ENCODE results near the gene SPRR2E.
"Not testable (repeated sequence)": the region's sequence is repeated elsewhere in the genome, so short reads cannot be mapped to it uniquely, and the experiment has no call there.

SPRR2E gene

GRCh38 chr1:153094426-153094825, at the start of gene SPRR2E:
SPRR2E (minus strand) TSS chr1:153094526; CDS start chr1:153093751, 775 bp downstream.
- DNase-seq = no peak

DNA sequence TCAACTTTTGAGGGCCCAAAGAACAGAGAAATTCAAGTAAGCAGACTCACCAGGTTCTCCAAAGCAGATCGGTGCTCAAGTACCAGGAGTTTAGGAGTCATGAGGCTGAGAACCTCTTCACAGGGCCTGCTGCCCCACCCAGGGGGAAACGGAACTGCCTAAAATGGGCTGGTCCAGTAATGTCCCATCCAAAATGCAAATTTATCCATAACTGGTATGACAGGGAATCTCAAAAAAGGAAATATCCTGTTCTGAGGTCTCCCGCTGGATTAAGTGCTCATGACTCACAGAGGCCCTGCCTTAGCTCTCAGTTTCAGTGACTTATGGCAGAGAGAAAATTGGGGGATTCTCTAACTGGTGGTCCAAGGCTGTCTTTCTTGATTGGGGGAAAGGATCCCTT, 47.1 kb upstream of the SPRR2E start:
- DNase-seq = no peak

DNA sequence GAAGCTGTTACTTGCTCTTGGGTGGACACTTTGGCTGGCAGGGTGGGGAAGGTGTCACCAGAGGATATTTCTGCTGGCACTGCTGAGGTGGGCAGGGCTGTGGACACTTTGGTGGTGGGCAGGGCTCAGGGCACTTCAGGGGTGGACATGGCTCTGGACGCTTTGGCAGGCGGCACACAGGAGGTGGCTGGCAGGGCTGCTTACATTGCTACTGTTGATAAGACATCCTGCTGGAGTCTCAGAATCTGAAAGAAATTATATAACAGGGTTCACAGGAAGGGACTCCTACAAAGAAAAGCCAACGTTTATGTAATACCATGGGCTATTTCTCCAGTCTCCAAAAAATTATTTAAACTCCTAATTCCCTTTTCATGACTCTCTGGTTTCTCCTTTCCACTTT, 46.2 kb upstream of the SPRR2E start:
- DNase-seq = no peak

DNA sequence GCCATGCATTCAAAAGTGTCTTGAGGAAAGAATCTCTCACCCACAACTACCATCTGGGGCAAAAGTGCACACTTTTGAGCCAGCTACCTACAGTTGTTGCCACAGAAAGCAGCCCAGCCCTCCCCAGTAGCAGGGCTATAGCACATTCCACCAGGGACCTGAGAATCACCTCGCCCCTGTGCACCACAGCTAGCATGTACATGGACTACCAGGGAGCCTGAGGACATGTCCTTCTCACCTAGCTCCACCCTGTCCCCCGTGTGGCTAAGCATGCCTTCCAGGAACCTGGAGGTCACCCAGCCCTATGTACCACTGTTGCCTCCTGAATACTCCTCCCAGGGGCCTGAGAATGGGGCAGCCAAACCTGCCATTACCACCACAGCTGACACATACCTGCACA, 39.4 kb upstream of the SPRR2E start:
- DNase-seq = no peak

DNA sequence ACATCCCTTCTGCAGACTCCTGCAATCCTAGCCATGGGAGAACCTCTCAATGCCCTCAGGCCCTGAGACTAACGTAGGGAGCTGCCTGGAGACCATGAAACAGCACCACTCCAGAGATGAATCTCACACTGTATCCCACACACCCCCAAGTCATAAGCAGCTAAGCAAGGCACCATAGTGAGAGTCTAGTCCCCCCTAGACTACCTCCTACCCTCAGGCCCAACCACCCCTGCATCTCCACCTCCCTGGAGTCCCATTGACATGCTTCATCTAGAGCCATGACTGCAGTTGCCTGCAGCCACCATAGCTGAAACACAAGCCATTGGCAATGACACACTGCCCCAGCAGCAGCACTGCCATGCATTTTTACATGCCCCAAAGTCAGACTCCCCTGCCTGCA, 38.9 kb upstream of the SPRR2E start:
- no peak for DNase-seq

DNA sequence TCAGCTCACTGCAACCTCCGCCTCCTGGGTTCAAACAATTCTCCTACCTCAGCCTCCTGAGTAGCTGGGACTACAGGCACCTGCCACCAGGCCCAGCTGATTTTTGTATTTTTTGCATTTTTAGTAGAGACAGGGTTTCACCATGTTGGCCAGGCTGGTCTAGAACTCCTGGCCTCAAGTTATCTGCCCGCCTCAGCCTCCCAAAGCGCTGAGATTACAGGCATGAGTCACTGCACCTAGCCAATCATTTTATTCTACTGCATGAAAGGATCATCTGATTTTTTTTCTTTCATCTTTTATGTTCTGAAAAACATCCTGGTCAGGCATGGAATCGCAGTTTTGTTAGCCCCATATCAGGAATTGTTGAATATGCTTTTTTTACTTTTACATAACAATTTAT, 34.4 kb upstream of the SPRR2E start:
- DNase-seq = not testable (repeated sequence)

GRCh38 chr1:153127296-153127695, 33.0 kb upstream of the SPRR2E start:
- DNase-seq = no peak

DNA sequence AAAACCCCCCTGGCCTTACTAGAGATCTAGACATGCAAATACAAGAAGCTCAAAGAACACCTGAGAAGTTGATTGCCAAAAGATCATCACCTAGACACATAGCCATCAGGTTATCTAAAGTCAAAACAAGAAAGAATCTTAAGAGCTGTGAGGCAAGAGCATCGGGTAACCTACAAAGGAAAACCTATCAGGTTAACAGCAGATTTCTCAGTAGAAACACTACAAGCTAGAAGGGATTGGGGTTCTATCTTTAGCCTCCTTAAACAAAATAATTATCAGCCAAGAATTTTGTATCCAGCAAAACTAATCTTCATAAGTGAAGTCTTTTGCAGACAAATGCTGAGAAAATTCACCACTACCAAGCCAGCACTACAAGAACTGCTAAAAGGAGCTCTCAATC, 31.2 kb upstream of the SPRR2E start:
- no peak for DNase-seq

- not testable (repeated sequence) for DNase-seq
Measured at GRCh38 chr1:153123793-153124192, 29.5 kb upstream of the SPRR2E start.

- DNase-seq = no peak
Measured at GRCh38 chr1:153122831-153123421, 28.6 kb upstream of the SPRR2E start.

DNA sequence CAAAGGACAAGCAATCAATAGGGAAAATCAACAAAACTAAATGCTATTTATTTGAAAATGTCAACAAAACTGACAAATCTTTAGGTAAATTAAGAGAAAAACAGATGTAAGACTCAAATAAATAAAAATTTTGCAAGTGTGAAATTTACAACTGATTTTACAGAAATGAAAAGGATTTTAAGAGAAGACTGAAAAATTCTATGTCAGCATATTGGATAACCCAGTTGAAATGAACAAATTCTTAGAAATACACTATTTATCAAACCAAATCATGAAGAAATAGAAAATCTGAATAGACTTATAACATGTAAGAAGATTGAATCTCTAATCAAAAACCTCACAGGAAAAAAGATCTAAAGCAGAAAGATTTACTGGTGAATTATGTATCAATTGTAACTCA, 26.6 kb upstream of the SPRR2E start:
- DNase-seq = no peak

DNA sequence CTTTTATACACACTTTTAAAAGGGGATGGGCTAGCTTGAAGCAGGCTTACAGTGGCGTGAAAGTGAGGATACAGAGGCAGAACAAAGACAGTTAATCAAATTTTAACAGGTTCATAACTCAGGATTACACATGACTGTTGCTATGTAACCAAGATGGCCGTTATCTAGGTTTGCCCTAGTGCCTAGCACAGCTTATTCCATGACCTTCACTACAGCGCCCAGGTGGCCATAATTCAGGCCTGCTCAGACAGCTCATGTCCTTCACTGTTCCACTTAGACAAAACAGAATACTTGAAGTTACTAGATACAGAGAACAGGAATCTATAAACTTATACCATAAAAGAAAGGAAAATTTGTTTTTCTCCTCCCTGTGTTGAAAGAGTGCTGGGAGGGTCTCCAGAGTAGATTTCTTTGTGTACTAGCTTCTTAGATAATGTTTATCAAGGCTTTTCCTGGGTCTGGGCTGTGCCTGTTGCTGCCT, 25.2 kb upstream of the SPRR2E start:
- DNase-seq = no peak

DNA sequence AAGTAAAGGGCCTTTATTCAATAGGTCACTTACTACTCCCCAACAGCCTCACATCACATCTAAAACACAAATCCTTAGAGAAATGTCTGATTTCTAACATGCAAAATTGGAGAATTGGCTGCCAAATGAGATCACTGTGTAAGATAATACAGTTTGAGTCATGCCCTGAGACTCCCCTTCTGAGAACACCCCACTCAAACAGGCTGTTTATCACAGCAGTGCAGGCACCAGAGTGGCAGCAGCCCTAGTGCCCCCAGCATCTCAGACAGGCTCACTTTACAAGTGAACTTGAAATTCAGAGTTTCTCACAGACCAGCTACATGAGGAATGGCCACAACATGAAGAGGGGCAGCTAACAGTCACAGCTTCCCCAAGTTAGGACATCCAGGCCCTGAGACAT, 20.9 kb upstream of the SPRR2E start:
- not testable (repeated sequence) for DNase-seq

GRCh38 chr1:153113416-153113815, 19.1 kb upstream of the SPRR2E start, which contains the start of gene SPRR2F:
SPRR2F (minus strand) TSS chr1:153113516; CDS start chr1:153112733, 783 bp downstream.
- no peak for DNase-seq

GRCh38 chr1:153112454-153112853, 18.1 kb upstream of the SPRR2E start:
- DNase-seq = not testable (repeated sequence)

DNA sequence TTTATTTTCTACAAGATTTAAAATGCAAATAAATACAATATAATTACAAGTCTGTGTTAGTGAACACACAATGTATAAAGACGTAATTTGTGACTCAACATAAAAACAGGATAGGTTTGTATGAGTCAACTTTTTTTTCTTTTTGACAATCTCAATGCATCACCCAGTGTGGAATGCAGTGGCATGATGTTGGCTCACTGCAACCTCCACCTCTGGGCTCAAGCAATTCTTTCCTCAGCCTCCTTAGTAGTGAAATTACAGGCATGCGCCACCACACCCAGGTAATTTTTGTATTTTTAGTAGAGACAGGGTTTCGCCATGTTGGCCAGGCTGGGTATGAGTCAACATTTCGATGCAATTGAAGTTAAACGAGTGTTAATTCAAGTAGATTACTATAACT, 5.9 kb upstream of the SPRR2E start:
- DNase-seq = no peak

DNA sequence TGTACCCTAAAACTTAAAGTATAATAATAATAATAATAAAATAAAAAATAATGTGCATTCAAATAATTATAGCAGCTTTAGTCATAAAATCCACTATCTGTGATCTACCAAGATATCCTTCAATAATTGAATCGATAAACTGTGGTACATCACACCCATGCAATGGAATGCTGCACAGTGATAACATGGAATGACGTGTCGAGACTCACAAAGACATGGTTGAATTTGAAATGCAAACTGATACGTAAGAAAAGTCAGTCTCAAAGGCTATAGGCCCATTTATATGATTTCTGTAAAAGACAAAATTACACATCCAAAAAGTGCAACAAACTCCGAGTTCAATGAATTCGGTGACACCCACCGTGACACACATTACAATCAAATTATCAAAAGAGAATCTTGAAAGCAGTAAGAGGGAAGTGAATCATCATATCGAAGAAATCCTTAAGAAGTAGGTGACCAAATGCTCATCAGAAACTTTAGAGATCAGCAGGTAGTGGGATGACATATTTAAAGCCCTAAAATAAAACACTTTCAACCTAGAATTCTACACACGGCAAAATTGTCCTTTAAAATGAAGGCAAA, 5.2 kb upstream of the SPRR2E start:
- no peak for DNase-seq

DNA sequence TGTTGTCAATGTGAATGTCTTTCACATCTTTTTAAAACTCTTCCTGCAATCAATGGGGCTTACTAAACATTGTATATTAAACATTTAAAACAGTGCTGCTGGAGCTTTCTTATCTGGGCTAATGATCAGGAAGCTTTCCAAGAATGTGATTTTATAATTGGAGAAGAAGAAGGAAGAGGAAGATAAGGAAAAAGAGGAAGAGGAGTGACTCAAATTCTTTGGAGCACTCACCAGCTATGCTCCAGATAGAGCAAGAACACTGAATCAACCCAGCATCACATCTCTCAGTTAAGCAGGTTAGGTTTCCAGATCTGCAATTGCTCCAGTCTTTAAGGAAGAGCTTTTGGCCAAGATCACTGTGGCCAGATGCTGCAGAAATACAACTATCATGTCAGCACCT, 1.4 kb upstream of the SPRR2E start:
- no peak for DNase-seq

DNA sequence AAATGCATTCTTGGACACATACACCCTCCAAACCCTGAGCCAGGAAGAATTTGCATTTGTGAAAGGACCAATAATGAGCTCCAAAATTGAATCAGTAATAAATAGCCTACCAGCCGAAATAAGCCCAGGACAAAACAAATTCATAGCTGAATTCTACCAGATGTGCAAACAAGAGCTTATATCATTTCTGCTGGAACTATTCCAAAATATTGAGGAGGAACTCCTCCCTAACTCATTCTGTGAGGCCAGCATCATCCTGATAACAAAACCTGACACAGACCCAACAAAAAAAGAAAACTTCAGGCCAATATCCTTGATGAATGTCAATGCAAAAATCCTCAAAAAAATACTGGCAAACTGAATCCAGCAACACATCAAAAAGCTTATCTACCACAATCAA, 6.7 kb downstream of the SPRR2E start:
- DNase-seq = no peak

GRCh38 chr1:153081736-153082135, 12.6 kb downstream of the SPRR2E start:
- DNase-seq = no peak

- no peak for DNase-seq
Measured at GRCh38 chr1:153072806-153073726, 21.3 kb downstream of the SPRR2E start.

DNA sequence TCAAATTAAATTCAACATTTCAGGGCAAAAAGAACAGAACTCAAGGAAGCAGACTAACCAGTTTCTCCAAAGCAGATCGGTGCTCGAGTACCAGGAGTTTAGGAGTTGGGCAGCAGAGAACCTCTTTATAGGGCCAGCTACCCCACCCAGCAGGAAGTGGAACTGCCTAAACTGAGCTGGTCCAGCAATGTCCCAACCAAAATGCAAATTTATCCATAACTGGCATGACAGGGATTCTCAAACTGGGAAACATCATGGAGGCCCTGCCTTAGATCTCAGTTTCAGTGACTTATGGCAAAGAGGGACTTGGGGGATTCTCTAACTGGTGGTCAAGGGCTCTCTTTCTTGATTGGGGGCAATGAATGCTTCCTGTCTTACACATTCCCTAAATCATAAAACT, 22.8 kb downstream of the SPRR2E start, which contains the start of gene SPRR2B:
Gene SPRR2B (minus strand): TSS at position 101 of the 400 bp plus-strand sequence. CDS start 772 bp downstream, outside the sequence.
- no peak for DNase-seq

GRCh38 chr1:153070243-153070642, 24.1 kb downstream of the SPRR2E start:
- DNase-seq = no peak

Data from T1000 (cell line).